ENCODE data around the gene TEX30. TPM values are rescaled to one million over a fixed set of nuclear protein-coding genes. Genes with fewer than 3 reads are reported as not detected.
"Not testable (repeated sequence)": the region's sequence is repeated elsewhere in the genome, so short reads cannot be mapped to it uniquely, and the experiment has no call there.

Gene TEX30
- total RNA-seq, 6 experiments from 2014 or later, result 9.4 to 21.4 (median 14.7) TPM

DNA sequence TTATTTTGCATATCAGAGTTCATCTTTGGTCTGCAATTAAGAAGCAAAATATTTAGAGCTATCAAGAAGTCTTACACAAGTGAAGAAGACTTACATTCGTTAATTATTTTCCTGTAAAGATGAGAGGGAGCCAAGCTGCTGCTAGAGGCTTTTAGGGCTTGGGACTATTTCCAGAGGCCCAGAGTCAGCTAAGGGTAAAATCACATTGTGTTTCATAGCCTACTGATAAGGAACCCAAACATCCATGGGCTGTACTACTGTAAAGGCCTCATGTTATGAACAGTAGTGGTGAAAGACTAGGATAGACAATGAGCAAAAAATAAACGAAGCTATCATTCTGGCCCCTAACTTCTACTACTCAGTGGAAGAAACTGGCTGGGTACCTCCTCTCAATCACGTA lies 10.9 kb upstream of the TEX30 start:
- Histone ChIP-seq H3K36me3 (no peaks in the 10 kb centered on the region), H3K27me3 (no peaks in the 10 kb centered on the region), H3K9me3 (no peaks in the 10 kb centered on the region), H3K4me3 (no peak overlapping the region), H3K4me1 (peaks cover 0 to 19% (median 9%) of the 10 kb centered on the region in 4 donors), H3K27ac (peak overlapping the region in 2 of 3 donors; percentile 33 to 67)
- no peak for TF ChIP-seq POLR2A (IDR thresholded peaks at IDR 0.05)
- TF ChIP-seq, protein P1, sequence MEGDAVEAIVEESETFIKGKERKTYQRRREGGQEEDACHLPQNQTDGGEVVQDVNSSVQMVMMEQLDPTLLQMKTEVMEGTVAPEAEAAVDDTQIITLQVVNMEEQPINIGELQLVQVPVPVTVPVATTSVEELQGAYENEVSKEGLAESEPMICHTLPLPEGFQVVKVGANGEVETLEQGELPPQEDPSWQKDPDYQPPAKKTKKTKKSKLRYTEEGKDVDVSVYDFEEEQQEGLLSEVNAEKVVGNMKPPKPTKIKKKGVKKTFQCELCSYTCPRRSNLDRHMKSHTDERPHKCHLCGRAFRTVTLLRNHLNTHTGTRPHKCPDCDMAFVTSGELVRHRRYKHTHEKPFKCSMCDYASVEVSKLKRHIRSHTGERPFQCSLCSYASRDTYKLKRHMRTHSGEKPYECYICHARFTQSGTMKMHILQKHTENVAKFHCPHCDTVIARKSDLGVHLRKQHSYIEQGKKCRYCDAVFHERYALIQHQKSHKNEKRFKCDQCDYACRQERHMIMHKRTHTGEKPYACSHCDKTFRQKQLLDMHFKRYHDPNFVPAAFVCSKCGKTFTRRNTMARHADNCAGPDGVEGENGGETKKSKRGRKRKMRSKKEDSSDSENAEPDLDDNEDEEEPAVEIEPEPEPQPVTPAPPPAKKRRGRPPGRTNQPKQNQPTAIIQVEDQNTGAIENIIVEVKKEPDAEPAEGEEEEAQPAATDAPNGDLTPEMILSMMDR (IDR thresholded peaks at IDR 0.05), result no peak
- ATAC-seq (peak; percentile 48 to 77 (median 74)), DNase-seq (peak in 1 of 3 donors; percentile 60)
- WGBS (ENCODE audit: insufficient coverage, low coverage, low lambda C conversion rate, missing lambda C conversion rate), result 26% methylated on average over 3 of the region's 3 CpGs
- intact Hi-C loops (cut with DNase I), result no loop called here

DNA sequence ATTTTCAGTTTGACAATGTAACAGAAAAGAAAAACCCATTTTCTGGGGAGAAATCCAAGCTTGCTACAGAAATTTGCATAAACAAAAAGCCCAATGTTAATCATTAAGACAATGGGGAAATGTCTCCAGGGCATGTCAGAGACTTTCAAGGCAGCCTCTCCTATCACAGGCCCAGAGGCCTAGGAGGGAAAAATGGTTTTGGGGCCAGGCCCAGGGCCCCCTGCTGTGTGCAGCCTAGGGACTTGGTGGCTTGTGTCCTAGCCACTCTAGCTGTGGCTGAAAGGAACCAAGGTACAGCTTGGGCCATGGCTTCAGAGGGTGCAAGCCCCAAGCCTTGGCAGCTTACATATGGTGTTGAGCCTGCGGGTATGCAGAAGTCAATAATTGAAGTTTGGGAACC lies 8.0 kb upstream of the TEX30 start:
- ATAC-seq, result no peak
- WGBS (ENCODE audit: insufficient coverage, low coverage, low lambda C conversion rate, missing lambda C conversion rate), result 100% methylated on average over 1 of the region's 1 CpG
- no peak for TF ChIP-seq POLR2A (IDR thresholded peaks at IDR 0.05)
- TF ChIP-seq, protein P1 (IDR thresholded peaks at IDR 0.05), result no peak

DNA sequence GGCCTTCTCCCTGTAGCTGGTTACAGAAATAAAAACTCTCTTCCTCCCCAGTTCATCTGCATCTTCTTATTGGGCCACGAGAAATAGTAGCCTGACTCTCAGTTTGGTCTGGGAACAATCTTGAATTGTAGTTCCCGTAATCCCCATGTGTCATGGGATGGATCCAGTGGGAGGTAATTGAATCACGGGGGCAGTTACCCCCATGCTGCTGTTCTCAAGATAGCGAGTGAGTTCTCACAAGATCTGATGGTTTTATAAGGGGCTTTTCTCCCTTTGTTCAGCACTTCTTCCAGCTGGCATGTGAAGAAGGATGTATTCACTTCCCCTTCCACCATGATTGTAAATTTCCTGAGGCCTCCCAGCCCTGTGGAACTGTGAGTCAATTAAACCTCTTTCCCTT lies 7.1 kb upstream of the TEX30 start:
- ATAC-seq; DNase-seq; H3K9me3 ChIP-seq; H3K27me3 ChIP-seq; H3K36me3 ChIP-seq; H3K27ac ChIP-seq; intact Hi-C loops (cut with DNase I); H3K4me3 ChIP-seq: not testable (repeated sequence)
- H3K4me1 ChIP-seq, result peaks cover 0 to 14% (median 7%) of the 10 kb centered on the region in 4 donors
- 85% methylated on average over 4 of the region's 4 CpGs for WGBS (ENCODE audit: insufficient coverage, low coverage, low lambda C conversion rate, missing lambda C conversion rate)

More for the DNA sequence above, 8.0 kb upstream of the TEX30 start:
- Histone ChIP-seq H3K9me3 (no peaks in the 10 kb centered on the region), H3K27ac (no peak overlapping the region), H3K36me3 (no peaks in the 10 kb centered on the region), H3K4me1 (peaks cover 0 to 14% (median 7%) of the 10 kb centered on the region in 4 donors), H3K4me3 (no peak overlapping the region), H3K27me3 (no peaks in the 10 kb centered on the region)
- intact Hi-C loops (cut with DNase I), result no loop called here
- no peak for DNase-seq

DNA sequence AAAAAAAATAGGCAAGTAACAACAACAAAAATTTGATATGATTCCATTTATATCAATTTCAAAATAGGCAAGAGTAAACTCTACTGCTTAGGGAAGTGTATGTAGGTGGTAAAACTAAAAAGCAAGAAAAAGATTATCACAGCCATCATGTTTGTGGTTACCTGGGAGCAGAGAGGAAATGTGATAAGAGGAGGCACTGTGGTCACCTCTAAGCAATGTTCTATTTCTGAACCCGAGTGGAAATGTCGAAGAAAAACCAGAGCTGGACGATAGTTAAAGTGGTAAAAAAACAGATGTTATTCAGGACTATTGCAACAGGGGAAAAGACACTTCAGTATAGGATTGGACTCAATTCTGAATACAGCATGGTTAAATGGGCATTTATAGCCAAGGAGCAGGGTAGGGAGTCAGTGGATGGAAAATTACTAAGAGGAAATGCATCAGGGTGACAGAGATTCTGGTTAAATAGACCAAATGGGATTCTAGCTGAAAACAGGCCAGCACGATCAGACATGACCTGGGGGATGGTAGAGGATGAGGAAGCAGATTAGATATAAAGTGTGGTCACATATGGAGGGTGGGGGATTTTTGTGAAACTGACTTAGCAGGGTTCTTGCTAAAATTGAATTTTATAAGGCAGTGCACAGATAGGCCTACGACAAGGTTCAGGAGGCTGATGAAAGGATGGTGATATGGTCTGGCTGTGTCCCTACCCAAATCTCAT lies 6.0 kb upstream of the TEX30 start:
- WGBS (ENCODE audit: insufficient coverage, low coverage, low lambda C conversion rate, missing lambda C conversion rate), result 45% methylated on average over 5 of the region's 5 CpGs
- Histone ChIP-seq H3K4me3 (no peak overlapping the region), H3K4me1 (peaks cover 0 to 9% (median 4%) of the 10 kb centered on the region in 4 donors), H3K27me3 (no peaks in the 10 kb centered on the region), H3K36me3 (no peaks in the 10 kb centered on the region), H3K27ac (no peak overlapping the region), H3K9me3 (no peaks in the 10 kb centered on the region)
- TF ChIP-seq, protein P1 (IDR thresholded peaks at IDR 0.05), result no peak
- no peak for TF ChIP-seq POLR2A (IDR thresholded peaks at IDR 0.05)
- DNase-seq, result no peak
- ATAC-seq, result no peak
- intact Hi-C loops (cut with DNase I), result no loop called here

DNA sequence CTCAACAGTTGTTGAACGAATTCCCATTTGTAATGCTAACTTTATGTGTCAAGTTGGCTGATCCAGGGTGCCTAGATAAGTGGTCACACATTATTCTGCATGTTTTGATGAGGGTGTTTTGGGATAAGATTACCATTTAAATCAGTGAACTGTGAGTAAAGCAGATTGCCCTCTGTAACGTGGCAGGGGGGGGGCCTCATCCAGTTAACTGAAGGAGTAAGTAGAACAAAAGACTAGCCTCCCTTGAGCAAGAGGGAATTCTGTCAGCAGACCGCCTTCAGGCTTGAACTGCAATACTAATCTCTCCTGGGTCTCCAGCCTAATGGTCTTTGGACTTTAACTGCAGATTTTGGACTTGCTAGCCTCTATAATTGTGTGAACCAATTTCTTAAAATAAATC lies 4.2 kb upstream of the TEX30 start:
- 91% methylated on average over 3 of the region's 3 CpGs for WGBS (ENCODE audit: insufficient coverage, low coverage, low lambda C conversion rate, missing lambda C conversion rate)
- H3K4me1 ChIP-seq, result no peaks in the 10 kb centered on the region
- ATAC-seq, result no peak

More for the DNA sequence above, 4.2 kb upstream of the TEX30 start:
- intact Hi-C loops (cut with DNase I), result no loop called here
- TF ChIP-seq, protein P1 (IDR thresholded peaks at IDR 0.05), result no peak
- TF ChIP-seq POLR2A (IDR thresholded peaks at IDR 0.05), result no peak
- Histone ChIP-seq H3K27ac (no peak overlapping the region), H3K9me3 (no peaks in the 10 kb centered on the region), H3K36me3 (no peaks in the 10 kb centered on the region), H3K27me3 (no peaks in the 10 kb centered on the region), H3K4me3 (no peak overlapping the region)
- DNase-seq, result no peak

Data from right lobe of liver (tissue), 6 donors.